GM18517 (cell line): ENCODE measurements around the gene EVI5L.
A peak's percentile ranks its signal among the peaks of the same experiment; 100 is the strongest.
"Not testable (repeated sequence)": the region's sequence is repeated elsewhere in the genome, so short reads cannot be mapped to it uniquely, and the experiment has no call there.

Experiments used
- ATAC-seq: cut with Tn5 transposase; IDR thresholded peaks from one replicate; pipeline ENCODE4 v1.9.1; 2021; ENCODE audit warnings: mild to moderate bottlenecking, moderate library complexity; ENCODE audit not compliant: unreplicated experiment

EVI5L gene

GRCh38 chr19:7829561-7830271, at the start of gene EVI5L:
EVI5L (plus strand) TSS chr19:7830218; CDS start chr19:7846543, 16,325 bp downstream.
- ATAC-seq = peak; percentile 91

GRCh38 chr19:7781157-7781556, 48.9 kb upstream of the EVI5L start:
- ATAC-seq = no peak

GRCh38 chr19:7783991-7784423, 46.0 kb upstream of the EVI5L start:
- no peak for ATAC-seq

GRCh38 chr19:7784856-7785255, 45.2 kb upstream of the EVI5L start:
- no peak for ATAC-seq

- no peak for ATAC-seq
Measured at GRCh38 chr19:7787141-7787540, 42.9 kb upstream of the EVI5L start.

- ATAC-seq = no peak
Measured at GRCh38 chr19:7787602-7788177, 42.3 kb upstream of the EVI5L start.

GRCh38 chr19:7788178-7788932, 41.7 kb upstream of the EVI5L start:
- no peak for ATAC-seq

GRCh38 chr19:7788933-7789323, 41.1 kb upstream of the EVI5L start:
- ATAC-seq = no peak

- ATAC-seq = no peak
Measured at GRCh38 chr19:7789447-7789846, 40.6 kb upstream of the EVI5L start.

GRCh38 chr19:7790416-7790815, 39.6 kb upstream of the EVI5L start:
- ATAC-seq = no peak

- ATAC-seq = no peak
Measured at GRCh38 chr19:7792281-7792680, 37.7 kb upstream of the EVI5L start.

GRCh38 chr19:7792701-7793100, 37.3 kb upstream of the EVI5L start:
- ATAC-seq = not testable (repeated sequence)

- ATAC-seq = no peak
Measured at GRCh38 chr19:7793493-7793892, 36.5 kb upstream of the EVI5L start.

- no peak for ATAC-seq
Measured at GRCh38 chr19:7795555-7796161, 34.4 kb upstream of the EVI5L start.

- ATAC-seq = no peak
Measured at GRCh38 chr19:7799640-7800355, 30.2 kb upstream of the EVI5L start.

GRCh38 chr19:7801020-7801570, 28.9 kb upstream of the EVI5L start:
- no peak for ATAC-seq

- ATAC-seq = no peak
Measured at GRCh38 chr19:7806234-7806633, 23.8 kb upstream of the EVI5L start.

GRCh38 chr19:7806876-7807275, 23.1 kb upstream of the EVI5L start:
- no peak for ATAC-seq

- ATAC-seq = no peak
Measured at GRCh38 chr19:7808108-7808507, 21.9 kb upstream of the EVI5L start.

- ATAC-seq = no peak
Measured at GRCh38 chr19:7811989-7812388, 18.0 kb upstream of the EVI5L start.

GRCh38 chr19:7815325-7815724, 14.7 kb upstream of the EVI5L start:
- no peak for ATAC-seq
